HEK293 (cell line): ENCODE measurements around the gene LNPK.

Source experiments
- CTCF ChIA-PET: fragments of 350-600 bp; formaldehyde crosslinking; extraction: SDS; loops from one replicate; lab custom pipeline; 2021; ENCODE audit warnings: antibody characterized with exemption; lab: Yijun Ruan, JAX
- POLR2A ChIA-PET: fragments of 300-600 bp; formaldehyde crosslinking; extraction: SDS; loops from one replicate; lab custom pipeline; 2020; ENCODE audit warnings: antibody characterized with exemption, inconsistent platforms; lab: Yijun Ruan, JAX
- H3K27ac ChIP-seq: fragments of 200-500 bp; sonication (Bioruptor generic); 2 replicates; pipeline ENCODE4 v1.5.1; 2014; ENCODE audit warnings: low read depth, low read length, control low read depth, inconsistent platforms; ENCODE audit errors: extremely low read depth
- H3K36me3 ChIP-seq, 2 experiments: fragments of 200-500 bp in 1 of 2; sonication (Bioruptor generic) in 1 of 2; 1 replicate in 1 of 2; 2 replicates in 1 of 2; pipeline ENCODE4 v1.5.1; 2014 to 2017; ENCODE audit warnings: inconsistent platforms in 2 of 2, low read length in 2 of 2; ENCODE audit not compliant: control insufficient read depth in 2 of 2, insufficient read depth in 1 of 2
- H3K4me1 ChIP-seq: fragments of 200-500 bp; sonication (Bioruptor generic); 2 replicates; pipeline ENCODE4 v1.5.1; 2014; ENCODE audit warnings: mild to moderate bottlenecking, low read length, inconsistent platforms; ENCODE audit not compliant: control insufficient read depth, insufficient read depth
- H3K4me3 ChIP-seq: 2 replicates; pipeline ENCODE4 v1.5.1; 2011; ENCODE audit warnings: low read depth, mild to moderate bottlenecking, control low read depth, low read length, moderate library complexity
- H3K9me3 ChIP-seq: fragments of 200-500 bp; sonication (Bioruptor generic); 2 replicates; pipeline ENCODE4 v1.5.1; 2014; ENCODE audit warnings: low read depth, low read length, inconsistent platforms; ENCODE audit not compliant: control insufficient read depth, insufficient read depth
- GLIS2 ChIP-seq: fragments of 450-650 bp; formaldehyde crosslinking; IDR thresholded peaks from 2 replicates; pipeline ENCODE4 v1.5.1; 2016; ENCODE audit warnings: missing biosample characterization, missing genetic modification characterization
- HOXD13 ChIP-seq: sonication (generic); formaldehyde crosslinking; IDR thresholded peaks from 2 replicates; pipeline ENCODE4 v1.8.0; 2022; ENCODE audit warnings: missing genetic modification reagents, borderline replicate concordance
- KLF10 ChIP-seq: fragments of 450-650 bp; IDR thresholded peaks from 2 replicates; pipeline ENCODE4 v1.5.1; 2018; ENCODE audit warnings: missing biosample characterization, mild to moderate bottlenecking, missing genetic modification characterization
- MYNN ChIP-seq: fragments of 450-650 bp; formaldehyde crosslinking; IDR thresholded peaks from 2 replicates; pipeline ENCODE4 v1.5.1; 2016; ENCODE audit warnings: missing biosample characterization, missing genetic modification characterization, borderline replicate concordance
- PRDM6 ChIP-seq: fragments of 450-650 bp; formaldehyde crosslinking; IDR thresholded peaks from 2 replicates; pipeline ENCODE4 v1.5.1; 2017; ENCODE audit warnings: missing biosample characterization, missing genetic modification characterization
- SALL2 ChIP-seq: fragments of 450-650 bp; formaldehyde crosslinking; IDR thresholded peaks from 2 replicates; pipeline ENCODE4 v1.5.0; 2017; ENCODE audit warnings: missing biosample characterization, mild to moderate bottlenecking, missing genetic modification characterization, borderline replicate concordance
- TRIM28 ChIP-seq: IDR thresholded peaks from 2 replicates; pipeline ENCODE4 v1.6.1; 2011; ENCODE audit warnings: low read length, control low read depth, borderline replicate concordance
- ZBTB1 ChIP-seq: fragments of 450-650 bp; formaldehyde crosslinking; IDR thresholded peaks from 2 replicates; pipeline ENCODE4 v1.5.1; 2016; ENCODE audit warnings: missing biosample characterization, missing genetic modification characterization
- ZBTB17 ChIP-seq: fragments of 450-650 bp; formaldehyde crosslinking; IDR thresholded peaks from 2 replicates; pipeline ENCODE4 v1.5.1; 2016; ENCODE audit warnings: missing biosample characterization, missing genetic modification characterization
- ZNF223 ChIP-seq: fragments of 450-650 bp; formaldehyde crosslinking; IDR thresholded peaks from 2 replicates; pipeline ENCODE4 v1.5.1; 2016; ENCODE audit warnings: missing biosample characterization, missing genetic modification characterization
- ZNF23 ChIP-seq: fragments of 450-650 bp; formaldehyde crosslinking; IDR thresholded peaks from 2 replicates; pipeline ENCODE4 v1.5.1; 2016; ENCODE audit warnings: missing biosample characterization, missing genetic modification characterization, borderline replicate concordance
- ZNF239 ChIP-seq: fragments of 450-650 bp; formaldehyde crosslinking; IDR thresholded peaks from 2 replicates; pipeline ENCODE4 v1.5.1; 2016; ENCODE audit warnings: missing biosample characterization, missing genetic modification characterization
- ZNF302 ChIP-seq: fragments of 450-650 bp; formaldehyde crosslinking; IDR thresholded peaks from 2 replicates; pipeline ENCODE4 v1.5.1; 2016; ENCODE audit warnings: missing biosample characterization, missing genetic modification characterization, low read depth
- ZNF621 ChIP-seq: fragments of 450-650 bp; formaldehyde crosslinking; IDR thresholded peaks from 2 replicates; pipeline ENCODE4 v1.5.1; 2017; ENCODE audit warnings: missing biosample characterization, missing genetic modification characterization
- ZNF658 ChIP-seq: fragments of 450-650 bp; formaldehyde crosslinking; IDR thresholded peaks from 2 replicates; pipeline ENCODE4; 2016; ENCODE audit warnings: missing biosample characterization, missing genetic modification characterization
- ZNF701 ChIP-seq: fragments of 450-650 bp; formaldehyde crosslinking; IDR thresholded peaks from 2 replicates; pipeline ENCODE4 v1.5.1; 2016; ENCODE audit warnings: missing biosample characterization, missing genetic modification characterization
- ZNF777 ChIP-seq: fragments of 450-650 bp; formaldehyde crosslinking; IDR thresholded peaks from 2 replicates; pipeline ENCODE4 v1.5.1; 2017; ENCODE audit warnings: missing biosample characterization, missing genetic modification characterization, borderline replicate concordance
- ZNF785 ChIP-seq: fragments of 450-650 bp; formaldehyde crosslinking; IDR thresholded peaks from 2 replicates; pipeline ENCODE4 v1.5.1; 2016; ENCODE audit warnings: missing biosample characterization, missing genetic modification characterization
- ZNF843 ChIP-seq: fragments of 450-650 bp; formaldehyde crosslinking; IDR thresholded peaks from 2 replicates; pipeline ENCODE4 v1.5.1; 2016; ENCODE audit warnings: missing biosample characterization, missing genetic modification characterization
- ZSCAN23 ChIP-seq: fragments of 450-650 bp; formaldehyde crosslinking; IDR thresholded peaks from 2 replicates; pipeline ENCODE4 v1.5.1; 2016; ENCODE audit warnings: missing biosample characterization, missing genetic modification characterization
- TF ChIP-seq, protein P1 (sequence below): fragments of 450-650 bp; formaldehyde crosslinking; IDR thresholded peaks from 2 replicates; pipeline ENCODE4 v1.5.1; 2016; ENCODE audit warnings: missing biosample characterization, missing genetic modification characterization
- TF ChIP-seq, protein P2 (sequence below): fragments of 450-650 bp; formaldehyde crosslinking; IDR thresholded peaks from 2 replicates; pipeline ENCODE4 v1.5.1; 2016; ENCODE audit warnings: missing biosample characterization, missing genetic modification characterization
- TF ChIP-seq, protein P3 (sequence below): fragments of 450-650 bp; formaldehyde crosslinking; IDR thresholded peaks from 2 replicates; pipeline ENCODE4 v1.5.1; 2016; ENCODE audit warnings: missing biosample characterization, missing genetic modification characterization

Gene LNPK

DNA sequence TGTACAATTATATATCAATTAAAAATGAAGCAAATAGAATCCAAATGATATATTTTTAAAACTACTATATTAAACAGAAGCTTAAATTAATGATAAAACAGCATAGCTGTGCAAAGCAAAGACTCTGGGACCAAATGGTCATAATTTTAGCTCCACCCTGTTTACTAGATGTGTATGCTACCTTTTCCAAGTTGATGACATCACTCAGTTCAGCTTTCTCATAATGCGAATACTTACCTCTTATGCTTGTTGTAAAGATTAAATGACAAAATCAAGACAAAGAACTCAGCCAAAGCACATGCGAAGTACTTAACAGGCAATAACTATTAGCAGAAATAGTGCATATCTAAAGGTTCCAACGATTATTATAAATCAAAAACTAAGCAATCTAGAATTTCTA is 51.6 kb downstream of the LNPK start (continued):
- no peak for TF ChIP-seq ZNF785 (tag by site-specific recombination)
- TF ChIP-seq ZNF621 (tag by site-specific recombination), result no peak
- no peak for TF ChIP-seq ZNF658 (tag by site-specific recombination)
- TF ChIP-seq ZBTB1 (tag by site-specific recombination), result no peak
- TF ChIP-seq ZSCAN23 (tag by site-specific recombination), result no peak
- TF ChIP-seq TRIM28, result no peak
- no peak for TF ChIP-seq ZNF302 (tag by site-specific recombination)
- TF ChIP-seq, all 188 proteins: peak for 2

DNA sequence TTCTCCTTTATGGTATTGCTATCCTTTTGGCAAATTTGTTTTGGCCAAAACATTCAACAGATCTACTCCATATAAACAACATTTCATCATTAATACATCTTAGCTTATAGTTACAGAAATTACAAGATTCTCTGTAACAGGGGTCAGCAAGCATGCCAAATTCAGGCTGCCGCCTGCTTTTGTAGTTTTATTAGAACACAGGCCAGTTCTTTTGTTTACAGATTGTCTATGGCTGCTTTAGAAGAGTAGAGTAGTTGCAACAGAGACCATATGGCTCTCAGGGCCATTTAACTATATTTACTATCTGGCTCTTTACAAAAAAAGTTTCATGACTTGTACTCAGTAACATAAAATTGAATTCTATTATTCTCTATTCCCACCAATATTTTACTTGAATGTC is 53.9 kb downstream of the LNPK start:
- H3K4me3 ChIP-seq, result no peak overlapping the region
- H3K9me3 ChIP-seq, result no peaks in the 10 kb centered on the region
- ChIA-PET CTCF (interaction anchor here (0.6 to 0.7 kb wide), 2 partner anchors 362 to 697 kb away, joined by 3 read pairs; no protein-coding TSS in a partner anchor), POLR2A (no interaction called here)
- no peak overlapping the region for H3K27ac ChIP-seq
- peaks cover 0 to 4% of the 10 kb centered on the region in 2 experiments; a peak in 2 of 3 replicates for H3K36me3 ChIP-seq
- TF ChIP-seq KLF10 (no peak), ZNF843 (no peak), ZBTB17 (no peak), ZNF777 (no peak), MYNN (no peak), PRDM6 (no peak), ZNF23 (tag by site-specific recombination) (no peak), ZNF223 (tag by site-specific recombination) (no peak), ZNF701 (no peak), SALL2 (no peak), HOXD13 (CRISPR knock-in tag) (no peak), GLIS2 (no peak), ZNF239 (no peak)
- TF ChIP-seq, protein P1, sequence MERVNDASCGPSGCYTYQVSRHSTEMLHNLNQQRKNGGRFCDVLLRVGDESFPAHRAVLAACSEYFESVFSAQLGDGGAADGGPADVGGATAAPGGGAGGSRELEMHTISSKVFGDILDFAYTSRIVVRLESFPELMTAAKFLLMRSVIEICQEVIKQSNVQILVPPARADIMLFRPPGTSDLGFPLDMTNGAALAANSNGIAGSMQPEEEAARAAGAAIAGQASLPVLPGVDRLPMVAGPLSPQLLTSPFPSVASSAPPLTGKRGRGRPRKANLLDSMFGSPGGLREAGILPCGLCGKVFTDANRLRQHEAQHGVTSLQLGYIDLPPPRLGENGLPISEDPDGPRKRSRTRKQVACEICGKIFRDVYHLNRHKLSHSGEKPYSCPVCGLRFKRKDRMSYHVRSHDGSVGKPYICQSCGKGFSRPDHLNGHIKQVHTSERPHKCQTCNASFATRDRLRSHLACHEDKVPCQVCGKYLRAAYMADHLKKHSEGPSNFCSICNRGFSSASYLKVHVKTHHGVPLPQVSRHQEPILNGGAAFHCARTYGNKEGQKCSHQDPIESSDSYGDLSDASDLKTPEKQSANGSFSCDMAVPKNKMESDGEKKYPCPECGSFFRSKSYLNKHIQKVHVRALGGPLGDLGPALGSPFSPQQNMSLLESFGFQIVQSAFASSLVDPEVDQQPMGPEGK (tag by site-specific recombination), result no peak
- TF ChIP-seq, protein P2, sequence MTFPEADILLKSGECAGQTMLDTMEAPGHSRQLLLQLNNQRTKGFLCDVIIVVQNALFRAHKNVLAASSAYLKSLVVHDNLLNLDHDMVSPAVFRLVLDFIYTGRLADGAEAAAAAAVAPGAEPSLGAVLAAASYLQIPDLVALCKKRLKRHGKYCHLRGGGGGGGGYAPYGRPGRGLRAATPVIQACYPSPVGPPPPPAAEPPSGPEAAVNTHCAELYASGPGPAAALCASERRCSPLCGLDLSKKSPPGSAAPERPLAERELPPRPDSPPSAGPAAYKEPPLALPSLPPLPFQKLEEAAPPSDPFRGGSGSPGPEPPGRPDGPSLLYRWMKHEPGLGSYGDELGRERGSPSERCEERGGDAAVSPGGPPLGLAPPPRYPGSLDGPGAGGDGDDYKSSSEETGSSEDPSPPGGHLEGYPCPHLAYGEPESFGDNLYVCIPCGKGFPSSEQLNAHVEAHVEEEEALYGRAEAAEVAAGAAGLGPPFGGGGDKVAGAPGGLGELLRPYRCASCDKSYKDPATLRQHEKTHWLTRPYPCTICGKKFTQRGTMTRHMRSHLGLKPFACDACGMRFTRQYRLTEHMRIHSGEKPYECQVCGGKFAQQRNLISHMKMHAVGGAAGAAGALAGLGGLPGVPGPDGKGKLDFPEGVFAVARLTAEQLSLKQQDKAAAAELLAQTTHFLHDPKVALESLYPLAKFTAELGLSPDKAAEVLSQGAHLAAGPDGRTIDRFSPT (tag by site-specific recombination), result no peak
- TF ChIP-seq, protein P3, sequence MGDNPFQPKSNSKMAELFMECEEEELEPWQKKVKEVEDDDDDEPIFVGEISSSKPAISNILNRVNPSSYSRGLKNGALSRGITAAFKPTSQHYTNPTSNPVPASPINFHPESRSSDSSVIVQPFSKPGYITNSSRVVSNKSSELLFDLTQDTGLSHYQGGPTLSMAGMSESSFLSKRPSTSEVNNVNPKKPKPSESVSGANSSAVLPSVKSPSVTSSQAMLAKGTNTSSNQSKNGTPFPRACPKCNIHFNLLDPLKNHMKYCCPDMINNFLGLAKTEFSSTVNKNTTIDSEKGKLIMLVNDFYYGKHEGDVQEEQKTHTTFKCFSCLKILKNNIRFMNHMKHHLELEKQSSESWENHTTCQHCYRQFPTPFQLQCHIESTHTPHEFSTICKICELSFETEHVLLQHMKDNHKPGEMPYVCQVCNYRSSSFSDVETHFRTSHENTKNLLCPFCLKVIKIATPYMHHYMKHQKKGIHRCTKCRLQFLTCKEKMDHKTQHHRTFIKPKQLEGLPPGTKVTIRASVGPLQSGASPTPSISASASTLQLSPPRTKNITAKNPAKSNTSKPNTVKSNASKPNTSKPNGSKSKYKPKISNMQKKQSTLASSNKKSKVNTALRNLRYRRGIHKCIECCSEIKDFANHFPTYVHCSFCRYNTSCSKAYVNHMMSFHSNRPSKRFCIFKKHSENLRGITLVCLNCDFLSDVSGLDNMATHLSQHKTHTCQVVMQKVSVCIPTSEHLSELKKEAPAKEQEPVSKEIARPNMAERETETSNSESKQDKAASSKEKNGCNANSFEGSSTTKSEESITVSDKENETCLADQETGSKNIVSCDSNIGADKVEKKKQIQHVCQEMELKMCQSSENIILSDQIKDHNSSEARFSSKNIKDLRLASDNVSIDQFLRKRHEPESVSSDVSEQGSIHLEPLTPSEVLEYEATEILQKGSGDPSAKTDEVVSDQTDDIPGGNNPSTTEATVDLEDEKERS (tag by site-specific recombination), result no peak
- H3K4me1 ChIP-seq, result no peaks in the 10 kb centered on the region
